ENCODE measurements around the gene FKTN.

FKTN gene

GRCh38 chr9:105679257-105680022 lies 121.5 kb downstream of the FKTN start:
- DNase-seq: no peak

GRCh38 chr9:105681313-105681712 lies 123.4 kb downstream of the FKTN start:
- DNase-seq: no peak

- no peak for DNase-seq
Observed at GRCh38 chr9:105681724-105682123, 123.8 kb downstream of the FKTN start.

- no peak for DNase-seq
Observed at GRCh38 chr9:105683688-105684275, 125.9 kb downstream of the FKTN start.

- no peak for DNase-seq
Observed at GRCh38 chr9:105686936-105687335, 129.0 kb downstream of the FKTN start.
